VCaP (cell line): Measurements from ENCODE around the gene SLC23A2.
"Not testable (repeated sequence)": the region's sequence is repeated elsewhere in the genome, so short reads cannot be mapped to it uniquely, and the experiment has no call there.

ENCODE experiments used
- H3K27ac ChIP-seq: fragments of 450-650 bp; 2 replicates; pipeline ENCODE4 v1.5.1; 2017
- CTCF ChIP-seq: fragments of 450-650 bp; conservative IDR thresholded peaks from 2 replicates; pipeline ENCODE4 v1.5.1; 2017; ENCODE audit warnings: mild to moderate bottlenecking, moderate library complexity

The SLC23A2 gene

GRCh38 chr20:5039255-5039657, 37.9 kb upstream of the SLC23A2 start:
- TF ChIP-seq CTCF = no peak

GRCh38 chr20:5036828-5037227, 35.5 kb upstream of the SLC23A2 start:
- no peak for TF ChIP-seq CTCF

More at GRCh38 chr20:5039255-5039657, 37.9 kb upstream of the SLC23A2 start:
- no peak overlapping the region for H3K27ac ChIP-seq

GRCh38 chr20:5035518-5035917, 34.2 kb upstream of the SLC23A2 start:
- not testable (repeated sequence) for H3K27ac ChIP-seq

More at GRCh38 chr20:5036828-5037227, 35.5 kb upstream of the SLC23A2 start:
- H3K27ac ChIP-seq = no peak overlapping the region

GRCh38 chr20:5033566-5033965, 32.3 kb upstream of the SLC23A2 start:
- H3K27ac ChIP-seq = no peak overlapping the region

GRCh38 chr20:5031701-5032100, 30.4 kb upstream of the SLC23A2 start:
- not testable (repeated sequence) for H3K27ac ChIP-seq

More at GRCh38 chr20:5033566-5033965, 32.3 kb upstream of the SLC23A2 start:
- no peak for TF ChIP-seq CTCF

- TF ChIP-seq CTCF = no peak
- H3K27ac ChIP-seq = no peak overlapping the region
Observed at GRCh38 chr20:5031206-5031557, 29.9 kb upstream of the SLC23A2 start.

- TF ChIP-seq CTCF = no peak
- H3K27ac ChIP-seq = no peak overlapping the region
Observed at GRCh38 chr20:5030348-5031205, 29.3 kb upstream of the SLC23A2 start.

GRCh38 chr20:5028258-5029059, 27.1 kb upstream of the SLC23A2 start:
- H3K27ac ChIP-seq = not testable (repeated sequence)

- no peak for TF ChIP-seq CTCF
- no peak overlapping the region for H3K27ac ChIP-seq
Observed at GRCh38 chr20:5024982-5025381, 23.7 kb upstream of the SLC23A2 start.
